Liver (tissue), 3 donors: ENCODE results near the gene PDCL2.

Experiments
- NR2F2 ChIP-seq: IDR thresholded peaks from 2 replicates; pipeline ENCODE4 v1.6.1; 2016; ENCODE audit warnings: antibody characterized with exemption
- RAD21 ChIP-seq, 2 donors: IDR thresholded peaks; 2 replicates each; pipeline ENCODE4 v1.6.1; 2016; ENCODE audit warnings: antibody characterized with exemption in 2 of 2, mild to moderate bottlenecking in 2 of 2
- SP1 ChIP-seq: IDR thresholded peaks from 2 replicates; pipeline ENCODE4 v1.6.1; 2018; ENCODE audit warnings: antibody characterized with exemption, mild to moderate bottlenecking
- YY1 ChIP-seq: IDR thresholded peaks from 2 replicates; pipeline ENCODE4 v1.6.1; 2016; ENCODE audit warnings: antibody characterized with exemption, mild to moderate bottlenecking
- TF ChIP-seq, protein P1 (sequence below): IDR thresholded peaks from 2 replicates; pipeline ENCODE4 v1.6.1; 2016; ENCODE audit warnings: antibody characterized with exemption
- TF ChIP-seq, protein P2 (sequence below): fragments of 150-350 bp; IDR thresholded peaks from 2 replicates; pipeline ENCODE4 v1.5.1; 2017; ENCODE audit warnings: improper control_type of control experiment, low read depth, low read length; ENCODE audit not compliant: missing input control
- TF ChIP-seq, protein P3 (sequence below): IDR thresholded peaks from 2 replicates; pipeline ENCODE4 v1.6.1; 2016; ENCODE audit warnings: antibody characterized with exemption, mild to moderate bottlenecking
- donor health status: healthy.
- donor health status: healthy.

DNA sequence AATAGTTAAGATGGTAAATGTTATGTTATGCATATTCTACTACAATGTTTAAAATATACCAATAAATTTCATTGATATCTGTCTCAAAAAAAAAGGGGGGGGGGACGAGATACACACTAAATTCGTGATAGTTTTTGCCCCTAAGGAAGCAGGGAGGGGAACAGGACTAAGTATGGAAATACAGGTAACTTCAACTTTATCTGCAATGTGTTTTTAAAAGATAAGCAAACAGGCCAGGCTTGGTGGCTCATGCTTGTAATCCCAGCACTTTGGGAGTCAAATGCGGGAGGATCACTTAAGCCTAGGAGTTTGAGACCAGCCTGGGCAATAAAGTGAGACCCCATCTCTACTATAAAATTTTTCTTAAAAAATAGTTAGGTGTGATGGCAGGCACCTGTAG is 31.9 kb downstream of the PDCL2 start:
- TF ChIP-seq, protein P1, sequence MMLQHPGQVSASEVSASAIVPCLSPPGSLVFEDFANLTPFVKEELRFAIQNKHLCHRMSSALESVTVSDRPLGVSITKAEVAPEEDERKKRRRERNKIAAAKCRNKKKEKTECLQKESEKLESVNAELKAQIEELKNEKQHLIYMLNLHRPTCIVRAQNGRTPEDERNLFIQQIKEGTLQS = no peak
- TF ChIP-seq RAD21 (IDR thresholded peaks at IDR 0.05) (no peak), NR2F2 (no peak), YY1 (no peak), SP1 (no peak)
- TF ChIP-seq, protein P2, sequence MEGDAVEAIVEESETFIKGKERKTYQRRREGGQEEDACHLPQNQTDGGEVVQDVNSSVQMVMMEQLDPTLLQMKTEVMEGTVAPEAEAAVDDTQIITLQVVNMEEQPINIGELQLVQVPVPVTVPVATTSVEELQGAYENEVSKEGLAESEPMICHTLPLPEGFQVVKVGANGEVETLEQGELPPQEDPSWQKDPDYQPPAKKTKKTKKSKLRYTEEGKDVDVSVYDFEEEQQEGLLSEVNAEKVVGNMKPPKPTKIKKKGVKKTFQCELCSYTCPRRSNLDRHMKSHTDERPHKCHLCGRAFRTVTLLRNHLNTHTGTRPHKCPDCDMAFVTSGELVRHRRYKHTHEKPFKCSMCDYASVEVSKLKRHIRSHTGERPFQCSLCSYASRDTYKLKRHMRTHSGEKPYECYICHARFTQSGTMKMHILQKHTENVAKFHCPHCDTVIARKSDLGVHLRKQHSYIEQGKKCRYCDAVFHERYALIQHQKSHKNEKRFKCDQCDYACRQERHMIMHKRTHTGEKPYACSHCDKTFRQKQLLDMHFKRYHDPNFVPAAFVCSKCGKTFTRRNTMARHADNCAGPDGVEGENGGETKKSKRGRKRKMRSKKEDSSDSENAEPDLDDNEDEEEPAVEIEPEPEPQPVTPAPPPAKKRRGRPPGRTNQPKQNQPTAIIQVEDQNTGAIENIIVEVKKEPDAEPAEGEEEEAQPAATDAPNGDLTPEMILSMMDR = no peak
- TF ChIP-seq, protein P3, sequence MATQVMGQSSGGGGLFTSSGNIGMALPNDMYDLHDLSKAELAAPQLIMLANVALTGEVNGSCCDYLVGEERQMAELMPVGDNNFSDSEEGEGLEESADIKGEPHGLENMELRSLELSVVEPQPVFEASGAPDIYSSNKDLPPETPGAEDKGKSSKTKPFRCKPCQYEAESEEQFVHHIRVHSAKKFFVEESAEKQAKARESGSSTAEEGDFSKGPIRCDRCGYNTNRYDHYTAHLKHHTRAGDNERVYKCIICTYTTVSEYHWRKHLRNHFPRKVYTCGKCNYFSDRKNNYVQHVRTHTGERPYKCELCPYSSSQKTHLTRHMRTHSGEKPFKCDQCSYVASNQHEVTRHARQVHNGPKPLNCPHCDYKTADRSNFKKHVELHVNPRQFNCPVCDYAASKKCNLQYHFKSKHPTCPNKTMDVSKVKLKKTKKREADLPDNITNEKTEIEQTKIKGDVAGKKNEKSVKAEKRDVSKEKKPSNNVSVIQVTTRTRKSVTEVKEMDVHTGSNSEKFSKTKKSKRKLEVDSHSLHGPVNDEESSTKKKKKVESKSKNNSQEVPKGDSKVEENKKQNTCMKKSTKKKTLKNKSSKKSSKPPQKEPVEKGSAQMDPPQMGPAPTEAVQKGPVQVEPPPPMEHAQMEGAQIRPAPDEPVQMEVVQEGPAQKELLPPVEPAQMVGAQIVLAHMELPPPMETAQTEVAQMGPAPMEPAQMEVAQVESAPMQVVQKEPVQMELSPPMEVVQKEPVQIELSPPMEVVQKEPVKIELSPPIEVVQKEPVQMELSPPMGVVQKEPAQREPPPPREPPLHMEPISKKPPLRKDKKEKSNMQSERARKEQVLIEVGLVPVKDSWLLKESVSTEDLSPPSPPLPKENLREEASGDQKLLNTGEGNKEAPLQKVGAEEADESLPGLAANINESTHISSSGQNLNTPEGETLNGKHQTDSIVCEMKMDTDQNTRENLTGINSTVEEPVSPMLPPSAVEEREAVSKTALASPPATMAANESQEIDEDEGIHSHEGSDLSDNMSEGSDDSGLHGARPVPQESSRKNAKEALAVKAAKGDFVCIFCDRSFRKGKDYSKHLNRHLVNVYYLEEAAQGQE = no peak
